OCI-LY1 (cell line): Measurements from ENCODE around the gene ZNF726.

Experiments
- H2AFZ ChIP-seq: fragments of 200-600 bp; sonication (generic), shearing (Covaris generic); 2 replicates; pipeline ENCODE4 v1.6.0; 2014; ENCODE audit warnings: antibody characterized with exemption, mild to moderate bottlenecking, low read length
- H3F3A ChIP-seq: fragments of 200-600 bp; sonication (generic), shearing (Covaris generic); 2 replicates; pipeline ENCODE4 v1.6.0; 2014; ENCODE audit warnings: mild to moderate bottlenecking, antibody characterized with exemption, low read length, moderate library complexity; ENCODE audit not compliant: insufficient read depth
- H3K27ac ChIP-seq: fragments of 200-600 bp; sonication (generic); 2 replicates; pipeline ENCODE4 v1.5.1; 2014; ENCODE audit warnings: low read length, mixed run types, mild to moderate bottlenecking, low read depth; ENCODE audit not compliant: poor library complexity, severe bottlenecking
- H3K27me3 ChIP-seq: fragments of 200-600 bp; sonication (generic); 2 replicates; pipeline ENCODE4 v1.6.0; 2014; ENCODE audit warnings: antibody characterized with exemption, mild to moderate bottlenecking, low read length, moderate library complexity; ENCODE audit not compliant: insufficient read depth
- H3K36me3 ChIP-seq: fragments of 200-600 bp; sonication (generic); 2 replicates; pipeline ENCODE4 v1.6.1; 2014; ENCODE audit warnings: mild to moderate bottlenecking, antibody characterized with exemption, low read length, moderate library complexity, mixed read lengths; ENCODE audit not compliant: insufficient read depth
- H3K4me1 ChIP-seq: fragments of 200-600 bp; sonication (generic); 2 replicates; pipeline ENCODE4 v1.5.1; 2014; ENCODE audit warnings: mild to moderate bottlenecking, low read length, moderate library complexity; ENCODE audit not compliant: insufficient read depth, severe bottlenecking
- H3K4me2 ChIP-seq: fragments of 200-600 bp; sonication (generic), shearing (Covaris generic); 2 replicates; pipeline ENCODE4 v1.6.1; 2014; ENCODE audit warnings: low read length
- H3K4me3 ChIP-seq: fragments of 200-600 bp; sonication (generic); 2 replicates; pipeline ENCODE4 v1.5.1; 2014; ENCODE audit warnings: low read length, low read depth, mild to moderate bottlenecking, mixed read lengths; ENCODE audit not compliant: poor library complexity, severe bottlenecking
- H3K79me2 ChIP-seq: fragments of 200-600 bp; shearing (Covaris generic); 2 replicates; pipeline ENCODE4 v1.6.1; 2016; ENCODE audit warnings: mixed run types, low read length, mixed read lengths; ENCODE audit not compliant: insufficient read depth
- H3K9ac ChIP-seq: fragments of 200-600 bp; sonication (generic), shearing (Covaris generic); 2 replicates; pipeline ENCODE4 v1.6.1; 2014; ENCODE audit warnings: mild to moderate bottlenecking, low read length, mixed read lengths
- H3K9me2 ChIP-seq: fragments of 200-600 bp; sonication (generic), shearing (Covaris generic); 2 replicates; pipeline ENCODE4 v1.6.1; 2014; ENCODE audit warnings: low read depth, mild to moderate bottlenecking, low read length, mixed read lengths
- H3K9me3 ChIP-seq: fragments of 200-600 bp; shearing (Covaris generic); 2 replicates; pipeline ENCODE4 v1.6.1; 2014; ENCODE audit warnings: low read length, mixed read lengths
- H4K20me1 ChIP-seq: fragments of 200-600 bp; sonication (generic), shearing (Covaris generic); 2 replicates; pipeline ENCODE4 v1.6.0; 2016; ENCODE audit warnings: mild to moderate bottlenecking, low read length; ENCODE audit not compliant: insufficient read depth
- CTCF ChIP-seq: fragments of 200-600 bp; sonication (generic), shearing (Covaris generic); IDR thresholded peaks from 2 replicates; pipeline ENCODE4 v1.5.1; 2017; ENCODE audit warnings: mild to moderate bottlenecking, antibody characterized with exemption, low read length, moderate library complexity, mixed read lengths
- EZH2 ChIP-seq: fragments of 200-600 bp; sonication (generic), shearing (Covaris generic); IDR thresholded peaks from 2 replicates; pipeline ENCODE4 v1.8.0; 2017; ENCODE audit warnings: borderline replicate concordance, mixed run types, mild to moderate bottlenecking, antibody characterized with exemption, low read length, moderate library complexity, mixed read lengths

Gene ZNF726

GRCh38 chr19:23906835-23907234 lies 7.9 kb upstream of the ZNF726 start:
- no peak overlapping the region for H3K4me3 ChIP-seq
- H3K27ac ChIP-seq, result no peak overlapping the region
- H3F3A ChIP-seq, result no peaks in the 10 kb centered on the region
- no peaks in the 10 kb centered on the region for H4K20me1 ChIP-seq
- no peak overlapping the region for H3K9ac ChIP-seq
- H3K9me3 ChIP-seq, result 0 out of 2 replicates have a peak, but pooled peaks cover 9% of the 10 kb centered on the region
- H2AFZ ChIP-seq, result no peak overlapping the region
- H3K27me3 ChIP-seq, result no peaks in the 10 kb centered on the region
- no peaks in the 10 kb centered on the region for H3K36me3 ChIP-seq
- H3K4me2 ChIP-seq, result no peak overlapping the region
- H3K4me1 ChIP-seq, result no peaks in the 10 kb centered on the region
- TF ChIP-seq EZH2 (no peak), CTCF (no peak)
- no peaks in the 10 kb centered on the region for H3K79me2 ChIP-seq
- H3K9me2 ChIP-seq, result no peaks in the 10 kb centered on the region

- 0 out of 2 replicates have a peak, but pooled peaks cover 9% of the 10 kb centered on the region for H3K9me3 ChIP-seq
- H3K9ac ChIP-seq, result no peak overlapping the region
- no peaks in the 10 kb centered on the region for H3K79me2 ChIP-seq
- no peak overlapping the region for H2AFZ ChIP-seq
- no peaks in the 10 kb centered on the region for H3K36me3 ChIP-seq
- no peaks in the 10 kb centered on the region for H3K9me2 ChIP-seq
- H3K27ac ChIP-seq, result no peak overlapping the region
- H3K27me3 ChIP-seq, result no peaks in the 10 kb centered on the region
- no peak overlapping the region for H3K4me2 ChIP-seq
- H4K20me1 ChIP-seq, result no peaks in the 10 kb centered on the region
- H3K4me3 ChIP-seq, result no peak overlapping the region
- H3K4me1 ChIP-seq, result no peaks in the 10 kb centered on the region
- no peaks in the 10 kb centered on the region for H3F3A ChIP-seq
- no peak for TF ChIP-seq EZH2
- TF ChIP-seq CTCF, result no peak
Observed at GRCh38 chr19:23908165-23908564, 6.5 kb upstream of the ZNF726 start.

- H2AFZ ChIP-seq, result no peak overlapping the region
- no peak overlapping the region for H3K4me3 ChIP-seq
- no peaks in the 10 kb centered on the region for H3K27me3 ChIP-seq
- TF ChIP-seq EZH2 (no peak), CTCF (no peak)
- no peaks in the 10 kb centered on the region for H3K79me2 ChIP-seq
- H3K9ac ChIP-seq, result no peak overlapping the region
- H3K9me3 ChIP-seq, result peaks cover 17% of the 10 kb centered on the region
- peaks cover 2% of the 10 kb centered on the region for H3K4me1 ChIP-seq
- no peaks in the 10 kb centered on the region for H3F3A ChIP-seq
- H3K27ac ChIP-seq, result no peak overlapping the region
- no peak overlapping the region for H3K4me2 ChIP-seq
- H3K9me2 ChIP-seq, result no peaks in the 10 kb centered on the region
- peaks cover 6% of the 10 kb centered on the region; the same call in 1 of the 2 replicates for H3K36me3 ChIP-seq
- H4K20me1 ChIP-seq, result no peaks in the 10 kb centered on the region
Observed at GRCh38 chr19:23909222-23909621, 5.5 kb upstream of the ZNF726 start.
